ENCODE results near the gene TSHZ1. TPM values are rescaled to one million over a fixed set of nuclear protein-coding genes. Genes with fewer than 3 reads are reported as not detected.

TSHZ1 gene
- total RNA-seq = 24.6 TPM

DNA sequence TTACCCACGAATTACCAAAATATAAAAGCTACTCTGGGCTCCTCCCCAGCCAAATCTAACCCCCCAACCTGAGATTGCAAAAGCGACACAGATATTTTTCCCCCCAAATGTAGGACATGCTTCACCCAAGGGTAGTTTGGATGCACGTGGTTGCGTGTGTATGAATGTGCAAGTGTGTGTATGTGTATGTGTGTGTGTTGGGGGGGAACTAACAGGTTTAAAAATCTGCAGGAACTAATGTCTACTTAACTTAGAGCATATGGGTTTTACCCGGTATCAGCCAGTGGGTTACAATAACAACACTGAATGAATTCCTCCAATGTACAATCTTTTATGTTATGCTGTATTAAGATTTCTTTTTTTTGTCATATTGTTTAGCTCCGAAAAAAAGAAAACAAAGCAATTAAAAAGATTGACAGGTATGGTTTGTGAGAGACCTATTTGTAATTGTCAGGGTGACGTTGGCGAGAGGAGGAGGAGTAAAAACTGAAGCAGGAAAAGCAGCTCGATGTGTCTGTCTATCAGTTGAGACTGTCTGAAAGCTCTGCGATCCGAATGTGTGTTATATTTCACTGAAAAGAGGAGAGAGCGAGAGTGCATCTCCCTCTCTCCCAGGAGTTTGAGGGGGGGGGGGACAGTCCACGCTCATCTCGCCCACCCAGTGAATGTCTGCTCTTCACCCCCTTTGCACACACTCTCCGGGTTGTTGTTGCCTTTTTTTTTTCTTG is at the start of gene TSHZ1:
TSHZ1 (plus strand) TSS at position 524 of the 728 bp plus-strand sequence. CDS start 1,080 bp downstream, outside the sequence.

DNA sequence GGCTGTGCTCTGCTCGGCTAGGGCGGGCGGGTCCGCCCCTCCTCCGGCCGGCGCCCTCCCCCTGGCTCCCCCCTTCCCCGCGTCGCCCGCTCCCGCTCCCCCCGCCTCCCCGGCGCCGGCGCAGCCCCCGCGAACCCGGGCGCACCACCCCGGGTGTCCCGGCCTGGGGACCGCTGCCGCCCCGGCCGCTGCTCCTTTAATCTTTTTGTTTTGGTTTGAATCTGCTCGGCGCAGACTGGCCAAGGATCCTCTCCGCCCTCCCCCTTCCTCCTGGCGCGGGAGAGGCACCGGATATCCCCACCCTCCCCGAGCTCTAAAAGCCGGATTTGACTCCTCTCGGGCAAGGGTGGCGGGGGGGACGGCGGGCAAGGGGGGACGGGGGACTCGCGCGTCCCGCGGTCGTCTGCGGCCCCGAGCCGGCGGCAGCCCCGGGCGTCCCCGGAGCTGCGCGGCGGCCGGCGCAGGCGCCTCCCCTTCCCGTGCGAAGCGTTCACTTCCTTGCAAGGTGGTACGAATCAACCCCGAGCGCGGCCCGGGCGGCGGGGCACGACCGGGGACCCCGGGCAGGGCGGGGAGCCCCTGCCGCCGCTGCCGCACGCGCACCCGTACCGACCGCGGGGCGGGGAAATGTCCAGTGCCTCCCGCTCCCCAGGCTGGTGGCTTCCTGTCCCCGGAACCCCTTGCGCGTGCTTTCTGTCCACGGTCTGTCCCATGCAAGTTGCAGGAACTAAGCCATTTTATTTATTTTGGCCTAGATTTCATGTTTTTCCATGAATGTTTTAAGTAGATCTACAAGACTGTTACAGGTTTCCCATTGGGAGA is 1.3 kb upstream of the TSHZ1 start, which contains the start of gene PTGR3:
PTGR3 (minus strand) TSS at position 11 of the 822 bp plus-strand sequence. CDS start 81 bp downstream, outside the sequence.

Other genes with a start within 250 kb of the TSHZ1 start
- gene PTGR3, start 1.7 kb upstream of the TSHZ1 start, total RNA-seq = 26.3 TPM
- not detected for gene SMIM21, start 216.9 kb downstream of the TSHZ1 start, total RNA-seq

Data from metanephros (tissue), 1 donor.